ENCODE results near the gene PDE6G. TPM values are rescaled to one million over a fixed set of nuclear protein-coding genes. Genes with fewer than 3 reads are reported as not detected.

Gene PDE6G
- total RNA-seq, 4 donors from 2014 or later, result not detected

GRCh38 chr17:81616877-81617276, 39.5 kb downstream of the PDE6G start:
- WGBS, 2 donors, result 78 to 96% methylated on average over 7 of the region's 7 CpGs
- Histone ChIP-seq H3K27me3 (no peaks in the 10 kb centered on the region), H3K4me1 (peaks cover 6 to 7% of the 10 kb centered on the region in 2 donors), H3K36me3 (peaks cover 18 to 23% of the 10 kb centered on the region in 2 donors), H3K9me3 (no peaks in the 10 kb centered on the region), H3K4me3 (replicated peaks in 1 of 3) (no peak overlapping the region), H3K27ac (no peak overlapping the region)
- TF ChIP-seq, protein P1, sequence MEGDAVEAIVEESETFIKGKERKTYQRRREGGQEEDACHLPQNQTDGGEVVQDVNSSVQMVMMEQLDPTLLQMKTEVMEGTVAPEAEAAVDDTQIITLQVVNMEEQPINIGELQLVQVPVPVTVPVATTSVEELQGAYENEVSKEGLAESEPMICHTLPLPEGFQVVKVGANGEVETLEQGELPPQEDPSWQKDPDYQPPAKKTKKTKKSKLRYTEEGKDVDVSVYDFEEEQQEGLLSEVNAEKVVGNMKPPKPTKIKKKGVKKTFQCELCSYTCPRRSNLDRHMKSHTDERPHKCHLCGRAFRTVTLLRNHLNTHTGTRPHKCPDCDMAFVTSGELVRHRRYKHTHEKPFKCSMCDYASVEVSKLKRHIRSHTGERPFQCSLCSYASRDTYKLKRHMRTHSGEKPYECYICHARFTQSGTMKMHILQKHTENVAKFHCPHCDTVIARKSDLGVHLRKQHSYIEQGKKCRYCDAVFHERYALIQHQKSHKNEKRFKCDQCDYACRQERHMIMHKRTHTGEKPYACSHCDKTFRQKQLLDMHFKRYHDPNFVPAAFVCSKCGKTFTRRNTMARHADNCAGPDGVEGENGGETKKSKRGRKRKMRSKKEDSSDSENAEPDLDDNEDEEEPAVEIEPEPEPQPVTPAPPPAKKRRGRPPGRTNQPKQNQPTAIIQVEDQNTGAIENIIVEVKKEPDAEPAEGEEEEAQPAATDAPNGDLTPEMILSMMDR (IDR thresholded peaks at IDR 0.05), result no peak
- no peak for TF ChIP-seq POLR2A (IDR thresholded peaks at IDR 0.05)
- DNase-seq, result no peak
- intact Hi-C loops (cut with DNase I), result no loop called here

DNA sequence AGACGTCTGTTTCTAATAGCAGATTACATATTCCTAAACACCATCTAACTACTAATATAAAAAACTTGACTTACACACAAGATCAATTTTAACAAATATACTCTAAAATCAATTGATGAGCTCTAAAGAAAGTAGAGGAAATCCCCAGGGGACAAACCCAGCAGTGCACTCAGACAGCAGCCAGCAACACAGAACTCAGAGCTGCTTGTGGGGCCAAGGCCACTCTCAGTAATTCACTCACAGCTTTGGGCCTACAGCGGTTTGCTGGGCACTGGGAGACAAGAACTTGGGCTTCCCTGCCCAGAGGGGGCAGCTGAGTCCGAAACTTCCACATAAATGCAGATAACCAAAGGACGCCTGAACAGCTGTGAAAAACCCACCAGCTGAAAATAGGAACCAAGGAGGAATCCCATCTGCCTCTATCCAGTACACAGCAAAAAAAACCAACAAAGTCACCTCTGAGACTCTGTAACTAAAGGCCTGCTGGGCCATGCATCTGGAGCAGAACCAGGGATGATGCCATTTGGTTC, 40.9 kb downstream of the PDE6G start:
- Histone ChIP-seq H3K4me3 (replicated peaks in 1 of 3) (no peak overlapping the region), H3K27ac (no peak overlapping the region), H3K4me1 (no peaks in the 10 kb centered on the region), H3K9me3 (no peaks in the 10 kb centered on the region), H3K27me3 (no peaks in the 10 kb centered on the region), H3K36me3 (peaks cover 5 to 9% of the 10 kb centered on the region in 2 donors)
- WGBS, 2 donors, result 95 to 98% methylated on average over 4 of the region's 4 CpGs
- DNase-seq, result no peak
- TF ChIP-seq POLR2A (IDR thresholded peaks at IDR 0.05), result no peak
- TF ChIP-seq, protein P1 (IDR thresholded peaks at IDR 0.05), result no peak
- intact Hi-C loops (cut with DNase I), result no loop called here

- WGBS, 2 donors, result 84 to 85% methylated on average over 16 of the region's 16 CpGs
- peaks cover 32 to 35% of the 10 kb centered on the region in 2 donors for H3K36me3 ChIP-seq
- DNase-seq, result no peak
- intact Hi-C loops (cut with DNase I), result no loop called here
- no peak overlapping the region for H3K27ac ChIP-seq
- no peaks in the 10 kb centered on the region for H3K4me1 ChIP-seq
- TF ChIP-seq, protein P1 (IDR thresholded peaks at IDR 0.05), result no peak
- no peak for TF ChIP-seq POLR2A (IDR thresholded peaks at IDR 0.05)
- H3K4me3 ChIP-seq (replicated peaks in 1 of 3), result no peak overlapping the region
- H3K27me3 ChIP-seq, result no peaks in the 10 kb centered on the region
- H3K9me3 ChIP-seq, result no peaks in the 10 kb centered on the region
Measured at GRCh38 chr17:81612172-81612970, 44.0 kb downstream of the PDE6G start.

DNA sequence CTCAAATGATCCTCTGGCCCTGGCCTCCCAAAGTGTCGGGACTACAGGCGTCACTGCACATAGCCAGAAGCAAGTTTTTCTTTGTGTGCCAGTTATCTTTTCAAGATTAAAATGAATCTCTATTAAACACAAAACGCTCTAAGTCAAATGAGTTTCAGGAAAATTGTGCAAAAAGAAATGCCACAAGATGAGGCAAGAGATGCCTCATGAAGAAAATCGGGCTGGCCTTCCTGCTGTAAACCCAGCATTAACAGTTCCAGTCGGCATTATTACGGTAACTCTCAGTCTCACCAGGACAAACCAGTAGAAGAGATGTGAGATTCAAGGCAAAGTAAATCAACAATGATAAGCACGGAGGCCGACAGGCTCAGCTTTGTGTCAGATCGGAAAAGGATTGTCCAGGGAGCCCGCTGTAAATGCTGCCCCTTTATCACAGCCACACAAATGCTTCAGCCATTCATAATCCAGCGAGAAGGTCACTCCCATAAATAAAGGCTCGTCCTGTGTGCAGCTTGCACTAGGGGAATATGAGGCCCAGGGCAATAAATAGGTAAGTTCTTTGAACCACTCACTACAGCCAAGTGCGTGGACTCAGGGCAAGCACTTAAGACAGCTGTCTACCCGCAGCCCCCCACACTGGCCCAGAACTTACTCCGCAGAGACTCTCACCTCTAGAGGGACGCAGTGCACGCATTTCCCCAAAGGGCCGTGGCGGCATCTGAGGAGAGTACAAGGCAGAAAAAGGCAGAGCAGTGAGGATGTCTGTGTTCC, 46.6 kb downstream of the PDE6G start:
- Histone ChIP-seq H3K27me3 (no peaks in the 10 kb centered on the region), H3K9me3 (no peaks in the 10 kb centered on the region), H3K4me1 (no peaks in the 10 kb centered on the region), H3K4me3 (replicated peaks in 1 of 3) (no peak overlapping the region), H3K27ac (no peak overlapping the region), H3K36me3 (peaks cover 43 to 51% of the 10 kb centered on the region in 2 donors)
- WGBS, 2 donors, result 92 to 95% methylated on average over 19 of the region's 19 CpGs
- intact Hi-C loops (cut with DNase I), result loop anchor here (10.0 kb wide), 1 partner anchor 65 kb away; no protein-coding TSS in a partner anchor
- TF ChIP-seq POLR2A (IDR thresholded peaks at IDR 0.05), result no peak
- TF ChIP-seq, protein P1 (IDR thresholded peaks at IDR 0.05), result no peak
- DNase-seq, result no peak

Measured in thyroid gland (tissue), 4 donors.